AG10803 (cell line): Measurements from ENCODE around the gene AKAP7.

Experiments
- DNase-seq: peaks from one replicate; pipeline ENCODE4 v3.0.0; 2010; ENCODE audit warnings: low read depth
- H3K4me3 ChIP-seq: 2 replicates; pipeline ENCODE4 v1.5.1; 2011; ENCODE audit warnings: mild to moderate bottlenecking, low read length, control low read depth
- TF ChIP-seq, protein P1 (sequence below): conservative IDR thresholded peaks from 2 replicates; pipeline ENCODE4 v1.5.1; 2011; ENCODE audit warnings: mild to moderate bottlenecking, low read length, control low read depth, inconsistent platforms

Gene AKAP7

DNA sequence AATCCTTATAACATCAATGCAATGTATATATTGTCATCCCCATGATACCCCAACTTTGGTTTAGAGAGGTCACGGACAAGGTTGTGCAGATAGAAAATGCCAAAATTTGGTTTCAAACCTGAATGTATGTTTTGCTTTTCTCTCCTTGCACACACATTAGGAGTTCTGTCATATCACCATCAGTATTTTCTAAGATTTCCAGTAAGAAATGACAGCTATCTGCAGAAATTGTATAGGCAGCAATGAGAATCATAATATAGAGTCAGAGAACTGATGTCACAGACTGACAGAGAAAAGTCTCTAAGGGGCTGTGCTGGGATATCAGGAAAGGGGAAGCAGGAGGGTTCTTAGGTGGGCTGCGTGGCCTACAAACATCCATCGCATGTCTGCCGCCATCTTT, 140.0 kb downstream of the AKAP7 start:
- no peak overlapping the region for H3K4me3 ChIP-seq
- TF ChIP-seq, protein P1, sequence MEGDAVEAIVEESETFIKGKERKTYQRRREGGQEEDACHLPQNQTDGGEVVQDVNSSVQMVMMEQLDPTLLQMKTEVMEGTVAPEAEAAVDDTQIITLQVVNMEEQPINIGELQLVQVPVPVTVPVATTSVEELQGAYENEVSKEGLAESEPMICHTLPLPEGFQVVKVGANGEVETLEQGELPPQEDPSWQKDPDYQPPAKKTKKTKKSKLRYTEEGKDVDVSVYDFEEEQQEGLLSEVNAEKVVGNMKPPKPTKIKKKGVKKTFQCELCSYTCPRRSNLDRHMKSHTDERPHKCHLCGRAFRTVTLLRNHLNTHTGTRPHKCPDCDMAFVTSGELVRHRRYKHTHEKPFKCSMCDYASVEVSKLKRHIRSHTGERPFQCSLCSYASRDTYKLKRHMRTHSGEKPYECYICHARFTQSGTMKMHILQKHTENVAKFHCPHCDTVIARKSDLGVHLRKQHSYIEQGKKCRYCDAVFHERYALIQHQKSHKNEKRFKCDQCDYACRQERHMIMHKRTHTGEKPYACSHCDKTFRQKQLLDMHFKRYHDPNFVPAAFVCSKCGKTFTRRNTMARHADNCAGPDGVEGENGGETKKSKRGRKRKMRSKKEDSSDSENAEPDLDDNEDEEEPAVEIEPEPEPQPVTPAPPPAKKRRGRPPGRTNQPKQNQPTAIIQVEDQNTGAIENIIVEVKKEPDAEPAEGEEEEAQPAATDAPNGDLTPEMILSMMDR: no peak
- DNase-seq: no peak

DNA sequence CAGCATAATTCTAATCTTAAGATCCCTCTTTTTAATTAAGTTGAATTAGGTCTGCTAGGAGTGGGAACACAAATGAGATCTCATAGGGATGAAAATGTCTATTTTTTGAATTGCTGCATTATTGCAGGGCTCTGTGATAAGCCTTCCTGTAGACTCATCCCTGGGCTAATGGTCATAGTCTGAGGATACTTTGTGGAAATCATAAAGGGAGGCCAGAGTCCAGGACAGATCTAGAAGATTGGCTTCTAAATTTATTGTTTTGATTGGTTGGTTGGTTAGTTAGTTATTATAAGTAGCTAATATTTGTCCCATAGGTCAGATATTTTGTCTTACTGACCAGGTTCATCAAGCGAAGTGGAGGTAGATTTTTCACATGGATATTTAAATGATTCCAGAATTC, 142.3 kb downstream of the AKAP7 start:
- TF ChIP-seq, protein P1: no peak
- DNase-seq: no peak
- no peak overlapping the region for H3K4me3 ChIP-seq

GRCh38 chr6:131281471-131282270, 146.4 kb downstream of the AKAP7 start:
- peak; percentile 30 for DNase-seq
- TF ChIP-seq, protein P1: no peak
- no peak overlapping the region for H3K4me3 ChIP-seq

DNA sequence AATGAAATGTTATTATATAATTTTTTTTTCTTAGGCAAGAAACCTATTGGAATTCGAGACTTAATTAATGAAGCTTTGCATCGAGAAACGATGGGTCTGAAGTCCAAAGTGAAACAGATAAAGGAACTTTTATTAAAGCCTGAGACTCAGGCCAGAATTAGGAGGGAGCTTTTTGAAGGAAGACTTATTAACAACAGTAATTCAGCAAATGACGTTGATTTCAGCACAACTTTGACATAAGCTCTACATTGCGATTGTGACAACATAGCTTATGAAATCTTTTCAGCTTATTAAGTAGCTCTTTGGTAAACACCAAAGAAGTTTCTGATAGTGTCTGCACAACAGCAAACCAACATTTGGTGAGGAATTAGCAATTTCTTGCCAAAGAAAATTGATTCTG, 147.1 kb downstream of the AKAP7 start:
- TF ChIP-seq, protein P1: no peak
- no peak for DNase-seq
- H3K4me3 ChIP-seq: no peak overlapping the region

DNA sequence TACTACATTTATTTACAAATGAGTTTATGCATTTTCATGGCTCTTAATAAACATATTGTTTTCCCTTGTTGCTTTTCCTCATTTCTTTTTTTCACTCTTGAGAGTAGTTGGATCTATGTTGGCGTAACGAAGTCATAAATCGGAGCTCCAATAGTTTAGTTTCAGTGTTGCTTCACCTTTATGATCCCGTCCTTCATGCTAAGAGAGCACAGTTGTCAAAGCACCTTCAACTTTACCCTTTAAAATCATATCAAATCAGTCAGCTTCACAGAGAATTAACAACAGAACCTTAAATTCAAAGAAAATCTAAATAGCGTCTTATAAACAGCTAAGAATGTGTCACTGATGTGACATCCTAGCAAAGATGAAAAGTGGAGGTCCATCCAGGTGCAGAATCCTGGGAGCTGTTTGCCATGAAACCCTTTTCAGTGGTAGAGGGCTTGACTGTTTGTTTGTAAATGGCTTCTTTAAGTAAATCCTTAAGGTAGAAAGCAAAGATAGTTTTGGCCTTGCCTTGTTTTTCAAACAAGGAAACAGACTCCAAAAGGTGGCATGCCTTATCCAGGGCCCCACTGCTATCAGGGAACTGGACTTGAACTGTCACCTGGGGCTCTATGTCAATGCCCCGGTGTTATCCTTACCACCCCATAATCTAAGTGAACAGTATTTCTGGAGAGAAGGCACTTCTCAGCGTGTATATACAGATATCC, 148.4 kb downstream of the AKAP7 start:
- TF ChIP-seq, protein P1: no peak
- no peak overlapping the region for H3K4me3 ChIP-seq
- no peak for DNase-seq

DNA sequence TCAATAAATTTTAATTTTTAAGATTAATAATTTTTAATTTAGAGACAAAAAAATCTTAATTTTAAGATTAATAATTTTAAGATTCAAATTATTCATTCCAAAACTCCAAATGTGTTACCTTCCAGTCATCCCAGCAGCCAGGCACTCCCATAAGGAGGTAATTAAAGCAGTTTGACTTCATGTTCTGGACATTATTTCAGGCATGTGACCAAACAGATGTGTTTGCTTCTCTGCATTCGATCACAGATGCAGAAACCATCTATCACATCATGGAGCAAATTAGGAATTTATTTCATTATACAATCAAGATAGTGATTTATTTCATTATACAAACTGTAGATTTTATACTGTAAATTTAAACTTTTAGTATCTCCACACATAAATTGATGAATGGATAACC, 150.3 kb downstream of the AKAP7 start:
- DNase-seq: no peak
- TF ChIP-seq, protein P1: no peak
- no peak overlapping the region for H3K4me3 ChIP-seq
